MCF 10A (cell line): ENCODE results near the gene ACBD4. TPM values are rescaled to one million over a fixed set of nuclear protein-coding genes. Genes with fewer than 3 reads are reported as not detected.
A peak's percentile ranks its signal among the peaks of the same experiment; 100 is the strongest.

Source experiments
- BruUV-seq: library from RNA; stranded (reverse); fragments of 400-500 nt; replicated peaks from 2 replicates; lab custom pipeline; 2021; lab: Mats Ljungman, UMichigan
- CTCF ChIA-PET: fragments of 300-600 bp; sonication (Branson Sonifier 250); formaldehyde crosslinking; extraction: SDS; loops from one replicate; lab custom pipeline; 2021; ENCODE audit warnings: antibody characterized with exemption, inconsistent platforms; lab: Yijun Ruan, JAX
- POLR2A ChIA-PET: fragments of 300-600, 350-650 bp; sonication (Branson Sonifier 250); formaldehyde crosslinking; extraction: SDS; loops from one replicate; lab custom pipeline; 2020; ENCODE audit warnings: antibody characterized with exemption, inconsistent platforms; lab: Yijun Ruan, JAX
- DNase-seq: peaks from one replicate; pipeline ENCODE4 v3.0.0-alpha.2; 2018; ENCODE audit not compliant: unreplicated experiment
- H3K27ac Mint-ChIP-seq: one replicate; pipeline ENCODE4 v1.8.0; 2022; ENCODE audit warnings: mild to moderate bottlenecking, low read depth, mixed read lengths; ENCODE audit not compliant: unreplicated experiment
- H3K27me3 Mint-ChIP-seq: one replicate; pipeline ENCODE4 v1.8.0; 2022; ENCODE audit warnings: mixed read lengths; ENCODE audit not compliant: insufficient read depth, unreplicated experiment
- H3K36me3 Mint-ChIP-seq: one replicate; pipeline ENCODE4 v1.8.0; 2022; ENCODE audit warnings: mild to moderate bottlenecking, moderate library complexity, mixed read lengths; ENCODE audit not compliant: insufficient read depth, unreplicated experiment
- H3K4me1 Mint-ChIP-seq: one replicate; pipeline ENCODE4 v1.8.0; 2022; ENCODE audit warnings: mixed read lengths; ENCODE audit not compliant: insufficient read depth, unreplicated experiment
- H3K4me3 Mint-ChIP-seq: one replicate; pipeline ENCODE4 v1.8.0; 2022; ENCODE audit warnings: mild to moderate bottlenecking, moderate library complexity, mixed read lengths; ENCODE audit not compliant: unreplicated experiment
- H3K9me3 Mint-ChIP-seq: one replicate; pipeline ENCODE4 v1.8.0; 2022; ENCODE audit warnings: mixed read lengths; ENCODE audit not compliant: unreplicated experiment
- CTCF ChIP-seq: fragments of 200-600 bp; IDR thresholded peaks from one replicate; pipeline ENCODE4 v1.8.0; 2022; ENCODE audit warnings: antibody characterized with exemption, mild to moderate bottlenecking; ENCODE audit not compliant: unreplicated experiment
- intact Hi-C: fragments of 100-400 bp; cut with micrococcal nuclease; formaldehyde crosslinking; loops from 2 replicates; pipeline ENCODE4 v1.14.1; 2022
- total RNA-seq: library from RNA; stranded (reverse); gene quantifications from 2 replicates; pipeline ENCODE4 v1.2.3, GENCODE V29; 2022

ACBD4 gene
- total RNA-seq, 1 experiment from 2014 or later = 7.8 TPM

GRCh38 chr17:45127548-45128300 is 7.8 kb upstream of the ACBD4 start:
- no peaks in the 10 kb centered on the region for H3K9me3 Mint-ChIP-seq
- peak; percentile 40 for DNase-seq
- ChIA-PET POLR2A (interaction anchor here (0.7 to 3.5 kb wide), 13 partner anchors 10 to 300 kb away, joined by 3 to 14 read pairs (median 7); partner anchors contain the start of genes HEXIM1, HEXIM2 and NMT1), CTCF (interaction anchor here (0.6 to 1.8 kb wide), 11 partner anchors 15 to 166 kb away, joined by 3 to 14 read pairs (median 4); no protein-coding TSS in a partner anchor)
- H3K36me3 Mint-ChIP-seq = peaks cover 17% of the 10 kb centered on the region
- intact Hi-C loops = no loop called here
- peak overlapping the region; percentile 47 for H3K27ac Mint-ChIP-seq
- peaks cover 51% of the 10 kb centered on the region for H3K4me1 Mint-ChIP-seq
- H3K4me3 Mint-ChIP-seq = peak overlapping the region; percentile 63
- TF ChIP-seq CTCF = no peak
- H3K27me3 Mint-ChIP-seq = no peaks in the 10 kb centered on the region
- no TSS peak for BruUV-seq

- Mint-ChIP-seq H3K36me3 (peaks cover 12% of the 10 kb centered on the region), H3K9me3 (no peaks in the 10 kb centered on the region), H3K4me1 (peaks cover 45% of the 10 kb centered on the region), H3K27ac (peak overlapping the region; percentile 47), H3K4me3 (peak overlapping the region; percentile 63), H3K27me3 (no peaks in the 10 kb centered on the region)
- CTCF ChIA-PET = interaction anchor here (0.6 to 1.8 kb wide), 4 partner anchors 29 to 165 kb away, joined by 4 to 12 read pairs (median 5); no protein-coding TSS in a partner anchor
- BruUV-seq = no TSS peak
- TF ChIP-seq CTCF = no peak
- intact Hi-C loops = no loop called here
- no peak for DNase-seq
- POLR2A ChIA-PET = interaction anchor here (1.0 to 3.5 kb wide), 9 partner anchors 10 to 81 kb away, joined by 4 to 14 read pairs (median 10); partner anchors contain the start of genes HEXIM1, HEXIM2 and NMT1
Observed at GRCh38 chr17:45128331-45128730, 7.2 kb upstream of the ACBD4 start.

- no peaks in the 10 kb centered on the region for H3K27me3 Mint-ChIP-seq
- H3K4me1 Mint-ChIP-seq = peaks cover 42% of the 10 kb centered on the region
- POLR2A ChIA-PET = interaction anchor here (1.0 to 3.5 kb wide), 8 partner anchors 11 to 80 kb away, joined by 3 to 10 read pairs (median 6); partner anchors contain the start of gene NMT1
- H3K27ac Mint-ChIP-seq = no peak overlapping the region
- no peak for DNase-seq
- H3K9me3 Mint-ChIP-seq = no peaks in the 10 kb centered on the region
- CTCF ChIA-PET = interaction anchor here (0.6 to 1.6 kb wide), 5 partner anchors 19 to 68 kb away, joined by 3 to 12 read pairs (median 5); partner anchors contain the start of gene HEXIM1
- peak overlapping the region; percentile 23 for H3K4me3 Mint-ChIP-seq
- no peak for TF ChIP-seq CTCF
- BruUV-seq = no TSS peak
- peaks cover 10% of the 10 kb centered on the region for H3K36me3 Mint-ChIP-seq
- intact Hi-C loops = no loop called here
Observed at GRCh38 chr17:45128989-45129388, 6.5 kb upstream of the ACBD4 start.

GRCh38 chr17:45129426-45129939 is 6.0 kb upstream of the ACBD4 start:
- H3K27me3 Mint-ChIP-seq = no peaks in the 10 kb centered on the region
- peaks cover 10% of the 10 kb centered on the region for H3K36me3 Mint-ChIP-seq
- intact Hi-C loops = no loop called here
- H3K27ac Mint-ChIP-seq = peak overlapping the region; percentile 80
- H3K9me3 Mint-ChIP-seq = no peaks in the 10 kb centered on the region
- peak overlapping the region; percentile 23 for H3K4me3 Mint-ChIP-seq
- ChIA-PET CTCF (interaction anchor here (0.6 to 1.6 kb wide), 8 partner anchors 10 to 109 kb away, joined by 3 to 12 read pairs (median 4); no protein-coding TSS in a partner anchor), POLR2A (interaction anchor here (0.5 to 3.5 kb wide), 11 partner anchors 12 to 230 kb away, joined by 3 to 10 read pairs (median 4); partner anchors contain the start of genes HEXIM2 and NMT1)
- H3K4me1 Mint-ChIP-seq = peaks cover 37% of the 10 kb centered on the region
- no TSS peak for BruUV-seq
- no peak for DNase-seq
- no peak for TF ChIP-seq CTCF
